DOHH2 (cell line): ENCODE results near the gene DGKB.

Experiments
- H3F3A ChIP-seq: fragments of 200-600 bp; sonication (generic), shearing (Covaris generic); 2 replicates; pipeline ENCODE4 v1.6.0; 2016; ENCODE audit warnings: antibody characterized with exemption, mild to moderate bottlenecking; ENCODE audit not compliant: control insufficient read depth, insufficient read depth
- H3K27ac ChIP-seq: fragments of 200-600 bp; sonication (generic); 2 replicates; pipeline ENCODE4 v1.5.1; 2014; ENCODE audit warnings: low read depth, mild to moderate bottlenecking, low read length, moderate library complexity
- H3K27me3 ChIP-seq: fragments of 200-600 bp; sonication (generic); 2 replicates; pipeline ENCODE4 v1.6.1; 2014; ENCODE audit warnings: mild to moderate bottlenecking, low read length, mixed read lengths; ENCODE audit not compliant: control insufficient read depth
- H3K36me3 ChIP-seq: fragments of 200-600 bp; sonication (generic); 2 replicates; pipeline ENCODE4 v1.6.1; 2014; ENCODE audit warnings: mild to moderate bottlenecking, low read length, moderate library complexity, mixed read lengths; ENCODE audit not compliant: control insufficient read depth
- H3K4me1 ChIP-seq: fragments of 200-600 bp; sonication (generic); 2 replicates; pipeline ENCODE4 v1.6.1; 2014; ENCODE audit warnings: mild to moderate bottlenecking, low read length, mixed read lengths; ENCODE audit not compliant: control insufficient read depth
- H3K4me2 ChIP-seq: fragments of 200-600 bp; sonication (generic); 2 replicates; pipeline ENCODE4 v1.6.0; 2014; ENCODE audit warnings: mild to moderate bottlenecking, low read length, moderate library complexity
- H3K4me3 ChIP-seq: fragments of 200-600 bp; sonication (generic); 2 replicates; pipeline ENCODE4 v1.5.1; 2014; ENCODE audit warnings: mild to moderate bottlenecking, low read length, mixed read lengths
- H3K79me2 ChIP-seq: fragments of 200-600 bp; sonication (generic); 2 replicates; pipeline ENCODE4 v1.6.1; 2014; ENCODE audit warnings: mild to moderate bottlenecking, low read length, mixed read lengths; ENCODE audit not compliant: control insufficient read depth
- H3K9me2 ChIP-seq: fragments of 200-600 bp; sonication (generic); replicated peaks from 2 replicates; pipeline ENCODE4 v1.6.1; 2014; ENCODE audit warnings: mild to moderate bottlenecking, low read length, mixed read lengths; ENCODE audit not compliant: control insufficient read depth
- H3K9me3 ChIP-seq: fragments of 200-600 bp; sonication (generic); 2 replicates; pipeline ENCODE4 v1.6.1; 2014; ENCODE audit warnings: antibody characterized with exemption, low read length, mixed read lengths; ENCODE audit not compliant: control insufficient read depth, insufficient read depth
- H4K20me1 ChIP-seq: fragments of 200-600 bp; sonication (generic); 2 replicates; pipeline ENCODE4 v1.6.0; 2014; ENCODE audit warnings: low read depth, mild to moderate bottlenecking, antibody characterized with exemption, low read length, moderate library complexity; ENCODE audit not compliant: control insufficient read depth, insufficient read depth
- EZH2phosphoT487 ChIP-seq: fragments of 200-600 bp; sonication (generic); IDR thresholded peaks from 2 replicates; pipeline ENCODE4 v1.6.1; 2017; ENCODE audit warnings: borderline replicate concordance, mild to moderate bottlenecking, antibody characterized with exemption, low read length, moderate library complexity, mixed read lengths
- TF ChIP-seq, protein P1 (sequence below): fragments of 200-600 bp; sonication (generic); IDR thresholded peaks from one replicate; pipeline ENCODE4 v1.5.1; 2014; ENCODE audit warnings: antibody characterized with exemption, mild to moderate bottlenecking, low read depth, low read length; ENCODE audit not compliant: poor library complexity, severe bottlenecking

The DGKB gene

DNA sequence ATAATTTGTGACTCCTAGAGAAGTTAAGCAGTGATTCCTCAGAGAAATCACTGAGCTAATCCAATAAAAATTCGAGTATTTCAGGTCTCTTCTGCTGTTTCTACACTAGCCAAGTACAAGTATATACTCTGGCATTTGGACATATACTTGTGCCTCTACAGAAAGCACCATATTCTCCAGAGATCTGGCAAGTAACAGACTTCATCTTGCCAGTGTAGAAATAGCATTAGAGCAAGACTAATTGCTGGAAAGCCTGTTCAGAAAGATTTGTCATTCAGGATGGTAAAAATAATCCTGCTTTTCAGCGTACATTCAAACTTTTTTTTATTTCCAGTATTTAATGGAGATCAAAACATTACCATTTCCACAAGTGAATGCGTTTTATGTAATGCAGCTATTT, 502.3 kb downstream of the DGKB start:
- H3K27me3 ChIP-seq, result no peaks in the 10 kb centered on the region
- no peaks in the 10 kb centered on the region for H3F3A ChIP-seq
- no peaks in the 10 kb centered on the region for H3K36me3 ChIP-seq
- H4K20me1 ChIP-seq, result no peaks in the 10 kb centered on the region
- TF ChIP-seq, protein P1, sequence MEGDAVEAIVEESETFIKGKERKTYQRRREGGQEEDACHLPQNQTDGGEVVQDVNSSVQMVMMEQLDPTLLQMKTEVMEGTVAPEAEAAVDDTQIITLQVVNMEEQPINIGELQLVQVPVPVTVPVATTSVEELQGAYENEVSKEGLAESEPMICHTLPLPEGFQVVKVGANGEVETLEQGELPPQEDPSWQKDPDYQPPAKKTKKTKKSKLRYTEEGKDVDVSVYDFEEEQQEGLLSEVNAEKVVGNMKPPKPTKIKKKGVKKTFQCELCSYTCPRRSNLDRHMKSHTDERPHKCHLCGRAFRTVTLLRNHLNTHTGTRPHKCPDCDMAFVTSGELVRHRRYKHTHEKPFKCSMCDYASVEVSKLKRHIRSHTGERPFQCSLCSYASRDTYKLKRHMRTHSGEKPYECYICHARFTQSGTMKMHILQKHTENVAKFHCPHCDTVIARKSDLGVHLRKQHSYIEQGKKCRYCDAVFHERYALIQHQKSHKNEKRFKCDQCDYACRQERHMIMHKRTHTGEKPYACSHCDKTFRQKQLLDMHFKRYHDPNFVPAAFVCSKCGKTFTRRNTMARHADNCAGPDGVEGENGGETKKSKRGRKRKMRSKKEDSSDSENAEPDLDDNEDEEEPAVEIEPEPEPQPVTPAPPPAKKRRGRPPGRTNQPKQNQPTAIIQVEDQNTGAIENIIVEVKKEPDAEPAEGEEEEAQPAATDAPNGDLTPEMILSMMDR, result no peak
- TF ChIP-seq EZH2phosphoT487, result no peak
- no peaks in the 10 kb centered on the region for H3K9me2 ChIP-seq
- H3K4me1 ChIP-seq, result no peaks in the 10 kb centered on the region
- H3K4me3 ChIP-seq, result no peak overlapping the region
- H3K4me2 ChIP-seq, result no peak overlapping the region
- no peak overlapping the region for H3K27ac ChIP-seq
- no peaks in the 10 kb centered on the region for H3K79me2 ChIP-seq
- H3K9me3 ChIP-seq, result no peaks in the 10 kb centered on the region

DNA sequence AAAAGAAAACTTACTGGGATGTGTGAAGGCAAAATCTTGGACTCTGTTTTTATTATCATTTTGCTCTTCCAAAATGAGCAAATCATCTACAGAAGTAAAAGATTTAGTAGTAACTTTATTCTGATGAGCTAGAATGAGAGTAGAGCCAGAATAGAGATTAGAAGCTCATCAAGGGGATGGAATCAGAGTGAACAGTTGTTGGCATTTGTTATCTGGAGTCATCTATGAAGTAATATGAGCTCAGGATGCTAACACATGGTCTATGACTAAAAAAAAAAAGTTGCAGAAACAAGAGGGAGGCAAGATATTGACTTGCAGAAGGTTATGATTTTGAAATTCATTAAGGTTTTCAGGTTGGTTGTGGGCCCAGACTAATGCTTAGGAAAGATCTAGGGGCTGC, 504.0 kb downstream of the DGKB start:
- no peaks in the 10 kb centered on the region for H3K9me3 ChIP-seq
- no peak overlapping the region for H3K27ac ChIP-seq
- no peaks in the 10 kb centered on the region for H3K4me1 ChIP-seq
- no peaks in the 10 kb centered on the region for H3K27me3 ChIP-seq
- no peak for TF ChIP-seq EZH2phosphoT487
- TF ChIP-seq, protein P1, result no peak
- no peaks in the 10 kb centered on the region for H3K9me2 ChIP-seq
- no peak overlapping the region for H3K4me2 ChIP-seq
- H3K79me2 ChIP-seq, result no peaks in the 10 kb centered on the region
- no peaks in the 10 kb centered on the region for H4K20me1 ChIP-seq
- no peaks in the 10 kb centered on the region for H3K36me3 ChIP-seq
- H3F3A ChIP-seq, result no peaks in the 10 kb centered on the region
- H3K4me3 ChIP-seq, result no peak overlapping the region

DNA sequence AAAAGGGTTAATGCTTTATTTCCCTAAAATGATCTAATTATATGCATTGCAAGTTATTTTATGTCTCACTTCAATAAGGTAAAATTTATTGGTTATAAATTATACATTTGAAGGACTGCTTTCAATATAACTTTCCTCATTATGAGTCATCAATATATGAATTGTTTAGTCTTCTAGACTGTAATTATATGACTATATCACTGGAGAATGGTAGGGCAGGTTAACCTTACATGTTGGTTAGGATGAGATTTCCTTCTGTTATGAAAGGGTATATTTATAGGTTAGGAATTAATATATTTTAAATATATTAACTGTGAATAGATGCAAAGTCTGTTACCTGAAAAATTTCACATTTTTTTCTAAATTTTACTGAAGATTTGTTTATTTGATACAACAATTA, 506.7 kb downstream of the DGKB start:
- H3K9me2 ChIP-seq, result no peaks in the 10 kb centered on the region; the same call in 1 of the 2 replicates
- no peaks in the 10 kb centered on the region for H4K20me1 ChIP-seq
- H3K4me1 ChIP-seq, result no peaks in the 10 kb centered on the region
- H3K36me3 ChIP-seq, result no peaks in the 10 kb centered on the region
- H3K9me3 ChIP-seq, result no peaks in the 10 kb centered on the region
- no peak overlapping the region for H3K4me2 ChIP-seq
- no peak overlapping the region for H3K27ac ChIP-seq
- TF ChIP-seq EZH2phosphoT487, result no peak
- TF ChIP-seq, protein P1, result no peak
- H3K27me3 ChIP-seq, result no peaks in the 10 kb centered on the region
- no peaks in the 10 kb centered on the region for H3F3A ChIP-seq
- H3K79me2 ChIP-seq, result no peaks in the 10 kb centered on the region
- H3K4me3 ChIP-seq, result no peak overlapping the region

DNA sequence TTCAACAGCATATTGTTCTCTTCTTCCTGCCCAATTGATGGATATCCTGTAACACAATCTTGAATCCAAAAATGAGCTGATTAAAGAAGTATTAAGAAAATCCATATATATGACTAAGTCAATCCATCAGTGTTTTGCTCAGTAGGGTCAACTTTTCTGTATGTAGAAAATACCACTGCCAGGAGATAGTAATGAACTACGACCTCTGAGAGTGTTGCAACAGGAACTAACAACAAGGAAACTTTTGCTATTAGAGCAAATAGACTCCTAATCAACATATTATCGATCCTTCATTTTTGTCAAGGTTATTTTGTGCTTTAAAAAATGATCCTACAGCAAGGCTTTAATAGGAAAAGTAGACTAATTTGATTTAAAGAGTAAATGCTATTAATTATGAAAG, 507.8 kb downstream of the DGKB start:
- Histone ChIP-seq H3K27ac (no peak overlapping the region), H3K9me2 (no peaks in the 10 kb centered on the region; the same call in 1 of the 2 replicates), H3K79me2 (no peaks in the 10 kb centered on the region), H3F3A (no peaks in the 10 kb centered on the region), H3K4me3 (no peak overlapping the region), H4K20me1 (no peaks in the 10 kb centered on the region), H3K9me3 (no peaks in the 10 kb centered on the region), H3K36me3 (no peaks in the 10 kb centered on the region), H3K4me1 (no peaks in the 10 kb centered on the region), H3K4me2 (no peak overlapping the region), H3K27me3 (no peaks in the 10 kb centered on the region)
- TF ChIP-seq, protein P1, result no peak
- TF ChIP-seq EZH2phosphoT487, result no peak
